Activated CD8-positive, alpha-beta memory T cell treated with anti-CD3 and anti-CD28 coated beads, Interleukin-2, amount 50 U/mL, for 4 hours (primary cell): Measurements from ENCODE around the gene LPIN3.

ENCODE experiments used
- DNase-seq: peaks from one replicate; pipeline ENCODE4 v3.0.0-alpha.2; 2020

Gene LPIN3

GRCh38 chr20:41367393-41367695, 26.7 kb downstream of the LPIN3 start:
- DNase-seq: no peak

DNA sequence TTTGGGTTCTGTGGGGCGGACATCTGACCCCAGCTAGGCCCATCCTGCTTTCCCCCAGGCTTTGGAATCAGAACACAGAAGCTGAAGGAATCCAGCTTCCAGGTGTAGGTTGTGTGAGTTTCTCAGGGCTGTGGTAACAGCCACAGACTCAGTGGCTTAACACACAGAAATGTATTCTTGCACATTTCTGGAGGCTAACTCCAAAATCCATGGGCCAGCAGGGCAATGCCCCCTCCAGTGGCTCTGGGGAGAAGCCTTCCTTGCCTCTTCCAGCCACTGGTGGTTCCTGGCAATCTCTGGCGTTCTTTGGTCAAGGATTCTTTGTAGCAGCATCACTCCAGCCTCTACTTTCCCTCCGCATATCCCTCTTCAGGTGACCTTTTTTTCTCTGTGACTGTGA, 27.3 kb downstream of the LPIN3 start:
- DNase-seq: no peak

DNA sequence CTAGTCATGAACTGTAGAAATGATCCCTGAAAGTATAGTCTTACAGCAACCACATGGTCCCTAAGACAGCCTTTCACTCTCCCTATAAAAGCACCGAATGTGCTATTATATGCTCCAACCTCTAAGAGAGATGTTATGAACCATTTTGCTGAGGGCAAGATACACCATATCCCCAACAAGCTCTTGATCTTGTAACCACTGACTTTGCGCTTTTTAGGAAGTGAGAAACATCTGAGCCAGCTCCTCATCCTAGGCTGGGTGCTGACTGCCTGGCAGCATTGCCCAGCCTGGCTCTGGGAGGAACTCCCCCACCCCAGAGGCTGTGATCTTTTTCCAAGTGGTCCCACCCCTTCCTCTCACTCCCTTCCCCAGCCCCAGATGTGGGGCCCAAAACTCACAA, 29.1 kb downstream of the LPIN3 start:
- DNase-seq: no peak

DNA sequence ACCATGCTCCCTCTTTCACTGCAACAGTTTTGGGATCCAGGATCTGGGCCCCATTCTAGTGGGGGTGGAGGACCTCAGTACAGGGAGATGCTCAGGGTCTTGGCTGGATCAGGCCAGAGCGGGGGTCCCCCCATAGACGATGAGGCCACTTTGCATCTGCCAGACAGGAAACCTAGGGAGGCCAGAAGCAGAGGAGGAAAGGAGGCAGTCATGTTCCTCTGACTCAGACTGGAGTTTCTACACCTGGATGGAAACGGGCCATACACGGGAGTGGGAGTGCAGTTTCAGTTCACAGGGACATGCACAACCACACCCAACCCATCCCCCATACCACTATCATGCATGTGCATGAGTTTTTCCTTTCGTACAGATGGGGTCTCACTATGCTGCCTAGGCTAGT, 29.6 kb downstream of the LPIN3 start:
- no peak for DNase-seq

GRCh38 chr20:41371371-41371770, 30.8 kb downstream of the LPIN3 start:
- DNase-seq: no peak

DNA sequence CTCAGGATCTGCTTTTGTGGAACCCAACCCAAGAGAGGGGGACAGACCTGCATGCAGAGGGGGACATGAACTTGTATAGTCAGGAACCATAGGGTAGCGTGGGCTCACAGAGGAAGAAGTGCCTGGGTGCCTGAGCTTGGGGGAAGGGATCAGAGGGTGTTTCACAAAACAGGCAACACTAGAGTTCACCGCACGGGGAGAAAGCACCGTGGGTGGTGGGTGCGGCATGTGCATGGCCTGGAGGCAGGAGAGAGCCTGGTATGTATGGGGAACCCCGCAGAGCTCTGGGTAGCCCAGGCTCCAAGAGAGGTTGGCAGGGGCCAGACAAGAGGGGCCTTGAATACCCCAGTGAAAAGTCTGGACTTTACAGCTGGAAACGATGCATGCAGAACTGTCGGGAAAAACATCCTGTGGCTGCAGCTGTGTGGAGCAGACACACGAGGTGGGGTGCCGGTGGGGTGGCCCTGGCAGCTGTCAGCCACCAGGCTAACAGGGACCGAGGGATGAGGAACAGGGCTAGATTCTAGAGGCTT, 32.7 kb downstream of the LPIN3 start:
- DNase-seq: no peak

DNA sequence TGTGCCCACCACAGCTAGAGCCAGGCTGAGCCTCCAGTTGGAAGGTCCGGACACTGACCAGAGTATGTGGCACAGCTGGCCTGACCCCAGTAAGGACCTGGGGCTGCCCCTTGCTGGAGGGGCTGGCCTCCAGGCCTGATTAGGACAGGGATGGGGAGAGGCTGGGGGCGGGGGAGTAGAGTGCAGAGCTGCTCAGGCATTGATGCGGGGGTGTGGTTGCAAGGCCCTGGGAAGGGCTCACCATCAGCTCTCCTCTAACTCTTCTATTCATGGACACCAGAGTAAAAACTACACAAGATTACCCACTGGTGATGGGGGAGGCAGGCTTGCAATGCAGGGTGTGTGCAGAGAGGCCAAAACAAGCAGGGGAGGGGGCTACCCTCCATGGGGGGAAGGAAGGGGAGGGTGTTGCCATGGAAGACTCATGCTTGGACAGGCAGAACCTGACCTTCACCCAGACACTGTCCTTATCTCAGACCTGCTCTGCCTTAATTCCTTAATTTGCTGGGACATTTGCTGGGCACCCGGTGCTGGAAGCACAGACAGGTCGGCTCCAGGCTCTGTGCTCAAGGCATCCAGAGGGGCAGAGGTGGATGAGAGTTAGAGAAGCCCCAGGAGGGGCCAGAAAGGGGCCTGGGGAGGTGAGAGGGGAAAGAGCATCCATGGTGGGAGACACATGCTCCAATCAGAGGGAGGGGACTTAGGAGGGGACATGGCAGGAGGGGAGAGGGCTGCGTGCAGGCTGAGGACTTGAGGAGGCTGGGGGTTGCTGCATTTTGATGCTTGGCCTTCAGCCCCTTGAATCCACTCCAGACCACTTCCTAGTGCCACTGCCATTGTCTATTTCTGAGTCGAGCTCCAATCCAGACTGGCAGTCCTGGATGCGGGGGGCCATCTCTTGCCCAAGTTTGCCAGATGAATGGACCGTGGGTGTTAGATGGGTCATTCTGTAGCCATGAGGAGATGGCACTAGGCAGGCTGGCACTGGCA, 33.6 kb downstream of the LPIN3 start:
- no peak for DNase-seq

- DNase-seq: no peak
Measured at GRCh38 chr20:41375846-41376245, 35.2 kb downstream of the LPIN3 start.

- no peak for DNase-seq
Measured at GRCh38 chr20:41376349-41376748, 35.7 kb downstream of the LPIN3 start.

DNA sequence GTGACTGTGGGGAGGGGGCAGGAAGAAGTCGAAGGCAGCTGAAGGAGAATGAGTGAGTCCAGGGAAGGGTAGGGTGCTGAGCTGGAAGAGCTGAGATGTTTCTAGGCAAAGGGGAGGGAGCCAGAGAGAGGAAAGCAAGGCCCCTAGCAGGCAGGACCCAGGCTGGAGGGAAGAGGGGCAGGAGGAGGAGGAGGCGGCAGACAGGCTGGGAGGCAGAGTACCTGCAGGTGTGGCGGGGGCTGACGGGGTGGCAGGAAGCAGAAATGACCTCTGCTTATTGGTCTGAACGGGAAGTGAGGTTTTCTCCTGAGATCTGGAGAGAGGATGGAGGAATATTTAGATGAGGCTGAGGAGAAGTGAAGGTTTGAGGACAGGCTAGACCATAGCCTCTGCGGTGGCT, 36.7 kb downstream of the LPIN3 start:
- DNase-seq: no peak

- DNase-seq: no peak
Measured at GRCh38 chr20:41379551-41379950, 38.9 kb downstream of the LPIN3 start.

GRCh38 chr20:41380551-41381193, 40.1 kb downstream of the LPIN3 start:
- no peak for DNase-seq

GRCh38 chr20:41382791-41383305, 42.2 kb downstream of the LPIN3 start:
- no peak for DNase-seq

- no peak for DNase-seq
Measured at GRCh38 chr20:41386502-41387427, 46.1 kb downstream of the LPIN3 start.

GRCh38 chr20:41387444-41387851, 46.8 kb downstream of the LPIN3 start:
- no peak for DNase-seq

GRCh38 chr20:41390889-41391288, 50.3 kb downstream of the LPIN3 start:
- no peak for DNase-seq

GRCh38 chr20:41391587-41392001, 51.0 kb downstream of the LPIN3 start:
- no peak for DNase-seq

DNA sequence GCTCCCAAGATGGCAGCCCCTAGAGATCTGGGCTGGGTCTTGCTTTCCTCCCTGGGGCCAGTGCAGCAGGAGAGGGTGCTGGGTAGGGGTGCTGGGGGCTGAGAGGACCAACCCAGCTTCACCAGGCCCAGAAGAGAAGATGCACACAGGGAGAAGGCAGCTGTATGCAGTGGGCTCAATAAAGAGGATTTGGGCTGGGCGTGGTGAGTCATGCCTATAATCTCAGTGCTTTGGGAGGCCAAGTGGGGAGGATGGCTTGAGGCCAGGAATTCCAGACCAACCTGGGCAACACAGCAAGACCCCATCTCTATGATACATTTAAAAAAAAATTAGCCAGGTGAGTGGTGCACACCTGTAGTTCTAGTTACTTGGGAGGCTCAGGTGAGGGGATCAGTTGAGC, 51.7 kb downstream of the LPIN3 start:
- DNase-seq: no peak

DNA sequence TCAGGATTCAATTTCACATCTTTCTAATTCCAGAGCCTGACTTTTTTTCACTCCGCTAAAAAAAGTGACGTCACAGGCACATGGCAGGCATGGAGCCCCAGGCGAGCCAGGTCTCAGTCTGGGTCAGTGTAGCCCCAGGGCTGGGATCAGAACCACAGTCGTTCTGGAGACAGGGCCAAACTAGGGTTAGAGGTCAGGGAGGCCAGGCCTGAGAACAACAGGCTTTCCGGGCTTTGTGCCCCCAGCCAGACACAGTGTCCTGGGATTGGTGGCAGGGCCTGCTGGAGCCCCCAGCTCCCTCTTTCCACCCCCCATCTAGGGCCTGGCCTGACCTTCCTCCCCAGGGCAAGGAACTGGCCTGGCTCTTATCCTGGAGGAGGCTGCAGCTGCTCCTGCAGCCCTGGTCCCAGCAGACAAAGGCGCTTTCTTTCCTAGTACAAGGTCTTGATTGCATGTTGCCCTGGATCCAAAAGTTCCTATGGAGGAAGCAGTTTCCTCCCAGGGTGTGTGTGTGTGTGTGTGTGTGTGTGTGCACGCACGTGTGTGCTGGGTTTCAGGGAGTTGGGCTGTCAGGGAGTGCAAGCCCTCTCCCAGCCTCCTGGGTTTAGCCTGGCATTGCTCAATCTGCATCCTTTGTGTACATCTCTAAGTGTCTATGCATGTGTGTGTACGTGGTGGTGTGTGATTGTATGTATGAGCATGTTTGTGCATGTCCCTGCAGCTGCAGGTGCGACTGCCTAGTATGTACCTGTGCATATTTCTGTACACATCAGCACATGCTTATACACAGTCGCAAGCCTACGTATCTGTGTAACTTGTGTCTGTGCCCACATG, 52.5 kb downstream of the LPIN3 start:
- no peak for DNase-seq

DNA sequence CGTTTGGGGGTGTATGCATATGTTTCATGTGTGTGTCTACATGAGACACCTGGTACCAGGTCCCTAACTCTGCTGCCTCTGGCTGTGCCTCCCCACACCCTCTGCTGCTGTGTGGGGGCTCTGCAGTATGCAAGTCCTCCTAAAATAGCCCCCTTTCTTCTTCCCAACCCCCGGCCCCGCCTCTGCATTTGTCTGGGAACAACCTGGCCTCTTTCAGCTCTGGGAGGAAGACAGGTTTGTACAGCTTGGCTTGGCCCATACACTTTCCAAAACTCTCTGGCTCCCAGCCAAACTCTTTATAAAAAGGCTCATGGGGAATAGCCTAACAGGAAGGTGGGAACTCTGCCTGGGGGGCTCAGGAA, 53.1 kb downstream of the LPIN3 start:
- DNase-seq: no peak

GRCh38 chr20:41394081-41394480, 53.5 kb downstream of the LPIN3 start:
- DNase-seq: no peak
